ENCODE results near the gene PBX3. TPM values are rescaled to one million over a fixed set of nuclear protein-coding genes. Genes with fewer than 3 reads are reported as not detected.
A peak's percentile ranks its signal among the peaks of the same experiment; 100 is the strongest.

PBX3 gene
- total RNA-seq, 1 experiment from 2014 or later = 8.8 TPM

DNA sequence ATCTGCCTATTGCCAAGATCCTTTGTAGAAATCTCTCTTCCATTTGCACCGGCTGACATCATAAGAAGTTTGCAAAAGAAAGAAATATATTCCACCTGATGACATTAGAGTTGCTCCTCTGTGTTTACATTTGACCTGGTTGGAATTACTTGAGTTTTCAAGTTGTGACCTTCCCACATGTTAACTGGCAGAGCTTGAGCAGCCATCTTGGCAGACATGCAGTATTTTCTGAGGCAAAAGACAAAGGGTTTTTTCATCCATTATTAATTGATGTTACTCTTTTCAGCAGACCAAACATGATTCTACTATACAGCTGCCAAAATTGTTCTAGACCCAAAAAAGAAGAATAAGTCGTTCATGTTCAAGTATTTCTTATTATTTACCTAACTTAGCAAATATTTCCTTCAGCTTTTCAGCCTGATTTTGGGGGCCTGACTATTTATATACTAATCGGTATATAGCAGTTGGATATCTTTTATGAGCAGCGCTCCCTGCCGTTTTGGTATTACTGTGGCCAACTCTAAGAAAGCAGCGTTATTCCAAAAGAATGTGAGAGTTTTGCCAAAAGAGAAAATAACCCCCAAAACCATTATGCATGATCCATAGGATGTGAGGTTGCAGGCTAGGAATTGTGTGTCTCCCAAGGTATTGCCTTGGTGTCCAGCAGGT lies 212.9 kb downstream of the PBX3 start:
- H3K79me2 ChIP-seq (ENCODE audit: low read length) = no peaks in the 10 kb centered on the region
- peak; percentile 15 for DNase-seq
- H2AFZ ChIP-seq (ENCODE audit: low read length) = no peak overlapping the region
- H3K27me3 ChIP-seq (ENCODE audit: low read length) = no peaks in the 10 kb centered on the region
- no peak overlapping the region for H3K27ac ChIP-seq (ENCODE audit: low read length)
- no peaks in the 10 kb centered on the region for H4K20me1 ChIP-seq (ENCODE audit: insufficient read depth, low read depth, low read length)
- no peaks in the 10 kb centered on the region for H3K9me2 ChIP-seq (replicated peaks; ENCODE audit: insufficient read depth, low read length)
- H3K36me3 ChIP-seq (ENCODE audit: insufficient read depth, low read length) = no peaks in the 10 kb centered on the region
- H3K4me3 ChIP-seq (ENCODE audit: low read length) = no peak overlapping the region
- no peak overlapping the region for H3K9ac ChIP-seq (ENCODE audit: low read length)
- no peak overlapping the region for H3K4me2 ChIP-seq (ENCODE audit: low read depth, low read length, poor library complexity, severe bottlenecking)
- no peaks in the 10 kb centered on the region for H3K4me1 ChIP-seq (ENCODE audit: low read length)
- H3K9me3 ChIP-seq (ENCODE audit: low read length) = no peaks in the 10 kb centered on the region

DNA sequence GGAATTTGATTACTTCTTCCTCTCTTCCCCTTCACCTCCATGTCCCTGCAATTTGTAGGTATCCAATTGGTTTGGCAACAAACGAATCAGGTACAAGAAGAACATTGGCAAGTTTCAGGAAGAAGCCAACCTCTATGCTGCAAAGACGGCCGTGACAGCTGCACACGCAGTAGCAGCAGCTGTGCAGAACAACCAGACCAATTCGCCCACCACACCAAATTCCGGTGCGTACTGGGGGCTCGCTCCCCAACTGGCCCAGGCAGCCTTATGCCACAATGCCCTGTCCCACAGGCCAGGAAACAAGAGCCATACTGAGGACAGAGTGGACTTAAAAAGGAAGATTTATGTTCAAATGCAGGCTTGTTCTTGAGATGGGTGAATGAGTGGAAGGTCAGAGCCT lies 213.5 kb downstream of the PBX3 start:
- no peak overlapping the region for H3K27ac ChIP-seq (ENCODE audit: low read length)

GRCh38 chr9:125961072-125961471 lies 213.9 kb downstream of the PBX3 start:
- H3K4me3 ChIP-seq (ENCODE audit: low read length) = no peak overlapping the region
- H3K4me1 ChIP-seq (ENCODE audit: low read length) = no peaks in the 10 kb centered on the region
- H3K27ac ChIP-seq (ENCODE audit: low read length) = no peak overlapping the region
- H3K27me3 ChIP-seq (ENCODE audit: low read length) = no peaks in the 10 kb centered on the region
- H3K9me3 ChIP-seq (ENCODE audit: low read length) = no peaks in the 10 kb centered on the region
- H3K4me2 ChIP-seq (ENCODE audit: low read depth, low read length, poor library complexity, severe bottlenecking) = no peak overlapping the region
- H4K20me1 ChIP-seq (ENCODE audit: insufficient read depth, low read depth, low read length) = no peaks in the 10 kb centered on the region
- H3K9me2 ChIP-seq (replicated peaks; ENCODE audit: insufficient read depth, low read length) = no peaks in the 10 kb centered on the region
- H3K79me2 ChIP-seq (ENCODE audit: low read length) = no peaks in the 10 kb centered on the region
- no peak overlapping the region for H2AFZ ChIP-seq (ENCODE audit: low read length)
- H3K9ac ChIP-seq (ENCODE audit: low read length) = no peak overlapping the region
- H3K36me3 ChIP-seq (ENCODE audit: insufficient read depth, low read length) = no peaks in the 10 kb centered on the region
- DNase-seq = no peak

More for the DNA sequence above, 213.5 kb downstream of the PBX3 start:
- Histone ChIP-seq H3K4me1 (ENCODE audit: low read length) (no peaks in the 10 kb centered on the region), H3K4me2 (ENCODE audit: low read depth, low read length, poor library complexity, severe bottlenecking) (no peak overlapping the region), H3K79me2 (ENCODE audit: low read length) (no peaks in the 10 kb centered on the region), H3K4me3 (ENCODE audit: low read length) (no peak overlapping the region), H3K36me3 (ENCODE audit: insufficient read depth, low read length) (no peaks in the 10 kb centered on the region), H3K27me3 (ENCODE audit: low read length) (no peaks in the 10 kb centered on the region), H4K20me1 (ENCODE audit: insufficient read depth, low read depth, low read length) (no peaks in the 10 kb centered on the region), H2AFZ (ENCODE audit: low read length) (no peak overlapping the region), H3K9ac (ENCODE audit: low read length) (no peak overlapping the region), H3K9me2 (replicated peaks; ENCODE audit: insufficient read depth, low read length) (no peaks in the 10 kb centered on the region), H3K9me3 (ENCODE audit: low read length) (no peaks in the 10 kb centered on the region)
- DNase-seq = no peak

DNA sequence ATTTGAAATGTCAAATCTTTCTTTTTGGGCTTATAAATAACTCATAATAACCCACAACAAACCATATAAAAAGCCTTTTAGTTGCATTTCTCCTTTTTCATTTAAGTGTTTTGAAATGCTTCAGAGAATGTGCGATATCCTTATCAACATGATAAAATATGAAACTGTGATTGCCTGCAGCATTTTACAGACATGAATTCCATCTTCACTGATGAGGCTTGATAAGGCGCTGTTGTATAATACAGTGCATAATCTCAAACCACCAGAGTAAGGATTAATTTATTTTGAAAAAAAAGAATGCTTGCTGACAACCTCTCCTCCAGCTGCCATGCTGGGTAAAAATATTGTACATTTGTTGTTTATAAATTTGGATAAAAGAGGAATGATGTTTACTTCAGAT lies 216.8 kb downstream of the PBX3 start:
- DNase-seq = no peak
- H3K4me2 ChIP-seq (ENCODE audit: low read depth, low read length, poor library complexity, severe bottlenecking) = no peak overlapping the region
- no peaks in the 10 kb centered on the region for H3K79me2 ChIP-seq (ENCODE audit: low read length)
- H4K20me1 ChIP-seq (ENCODE audit: insufficient read depth, low read depth, low read length) = no peaks in the 10 kb centered on the region
- no peak overlapping the region for H3K27ac ChIP-seq (ENCODE audit: low read length)
- H3K9me2 ChIP-seq (replicated peaks; ENCODE audit: insufficient read depth, low read length) = no peaks in the 10 kb centered on the region
- H2AFZ ChIP-seq (ENCODE audit: low read length) = no peak overlapping the region
- H3K4me1 ChIP-seq (ENCODE audit: low read length) = peaks cover 3% of the 10 kb centered on the region
- H3K9ac ChIP-seq (ENCODE audit: low read length) = no peak overlapping the region
- H3K36me3 ChIP-seq (ENCODE audit: insufficient read depth, low read length) = no peaks in the 10 kb centered on the region
- H3K4me3 ChIP-seq (ENCODE audit: low read length) = no peak overlapping the region
- no peaks in the 10 kb centered on the region for H3K27me3 ChIP-seq (ENCODE audit: low read length)
- no peaks in the 10 kb centered on the region for H3K9me3 ChIP-seq (ENCODE audit: low read length)

- no peak overlapping the region for H3K27ac ChIP-seq (ENCODE audit: low read length)
- no peaks in the 10 kb centered on the region for H3K27me3 ChIP-seq (ENCODE audit: low read length)
- H3K9ac ChIP-seq (ENCODE audit: low read length) = no peak overlapping the region
- no peak overlapping the region for H3K4me3 ChIP-seq (ENCODE audit: low read length)
- no peaks in the 10 kb centered on the region for H3K9me3 ChIP-seq (ENCODE audit: low read length)
- H2AFZ ChIP-seq (ENCODE audit: low read length) = no peak overlapping the region
- no peaks in the 10 kb centered on the region for H3K9me2 ChIP-seq (replicated peaks; ENCODE audit: insufficient read depth, low read length)
- H3K4me2 ChIP-seq (ENCODE audit: low read depth, low read length, poor library complexity, severe bottlenecking) = no peak overlapping the region
- no peaks in the 10 kb centered on the region for H4K20me1 ChIP-seq (ENCODE audit: insufficient read depth, low read depth, low read length)
- no peaks in the 10 kb centered on the region for H3K36me3 ChIP-seq (ENCODE audit: insufficient read depth, low read length)
- H3K4me1 ChIP-seq (ENCODE audit: low read length) = peaks cover 11% of the 10 kb centered on the region
- no peaks in the 10 kb centered on the region for H3K79me2 ChIP-seq (ENCODE audit: low read length)
- DNase-seq = no peak
These were observed 217.6 kb downstream of the PBX3 start for GRCh38 chr9:125964702-125965225.

- Histone ChIP-seq H3K9ac (ENCODE audit: low read length) (no peak overlapping the region), H3K9me2 (replicated peaks; ENCODE audit: insufficient read depth, low read length) (no peaks in the 10 kb centered on the region), H3K36me3 (ENCODE audit: insufficient read depth, low read length) (no peaks in the 10 kb centered on the region), H3K4me2 (ENCODE audit: low read depth, low read length, poor library complexity, severe bottlenecking) (no peak overlapping the region), H2AFZ (ENCODE audit: low read length) (no peak overlapping the region), H3K79me2 (ENCODE audit: low read length) (no peaks in the 10 kb centered on the region), H3K9me3 (ENCODE audit: low read length) (no peaks in the 10 kb centered on the region), H4K20me1 (ENCODE audit: insufficient read depth, low read depth, low read length) (no peaks in the 10 kb centered on the region), H3K4me1 (ENCODE audit: low read length) (peaks cover 18% of the 10 kb centered on the region), H3K27ac (ENCODE audit: low read length) (no peak overlapping the region), H3K27me3 (ENCODE audit: low read length) (no peaks in the 10 kb centered on the region), H3K4me3 (ENCODE audit: low read length) (no peak overlapping the region)
- no peak for DNase-seq
These were observed 218.3 kb downstream of the PBX3 start for GRCh38 chr9:125965477-125965876.

- Histone ChIP-seq H3K9me3 (ENCODE audit: low read length) (no peaks in the 10 kb centered on the region), H3K4me3 (ENCODE audit: low read length) (no peak overlapping the region), H3K4me1 (ENCODE audit: low read length) (peaks cover 18% of the 10 kb centered on the region), H3K27me3 (ENCODE audit: low read length) (no peaks in the 10 kb centered on the region), H3K36me3 (ENCODE audit: insufficient read depth, low read length) (no peaks in the 10 kb centered on the region), H4K20me1 (ENCODE audit: insufficient read depth, low read depth, low read length) (no peaks in the 10 kb centered on the region), H3K4me2 (ENCODE audit: low read depth, low read length, poor library complexity, severe bottlenecking) (no peak overlapping the region), H3K27ac (ENCODE audit: low read length) (no peak overlapping the region), H3K79me2 (ENCODE audit: low read length) (no peaks in the 10 kb centered on the region), H3K9ac (ENCODE audit: low read length) (no peak overlapping the region), H3K9me2 (replicated peaks; ENCODE audit: insufficient read depth, low read length) (no peaks in the 10 kb centered on the region), H2AFZ (ENCODE audit: low read length) (no peak overlapping the region)
- DNase-seq = no peak
These were observed 219.3 kb downstream of the PBX3 start for GRCh38 chr9:125966466-125966865.

- no peaks in the 10 kb centered on the region for H4K20me1 ChIP-seq (ENCODE audit: insufficient read depth, low read depth, low read length)
- no peaks in the 10 kb centered on the region for H3K27me3 ChIP-seq (ENCODE audit: low read length)
- H3K9me2 ChIP-seq (replicated peaks; ENCODE audit: insufficient read depth, low read length) = no peaks in the 10 kb centered on the region
- peaks cover 18% of the 10 kb centered on the region for H3K4me1 ChIP-seq (ENCODE audit: low read length)
- H3K4me2 ChIP-seq (ENCODE audit: low read depth, low read length, poor library complexity, severe bottlenecking) = no peak overlapping the region
- no peaks in the 10 kb centered on the region for H3K36me3 ChIP-seq (ENCODE audit: insufficient read depth, low read length)
- no peaks in the 10 kb centered on the region for H3K79me2 ChIP-seq (ENCODE audit: low read length)
- H3K9ac ChIP-seq (ENCODE audit: low read length) = no peak overlapping the region
- H2AFZ ChIP-seq (ENCODE audit: low read length) = no peak overlapping the region
- H3K4me3 ChIP-seq (ENCODE audit: low read length) = no peak overlapping the region
- no peak for DNase-seq
- H3K9me3 ChIP-seq (ENCODE audit: low read length) = no peaks in the 10 kb centered on the region
- H3K27ac ChIP-seq (ENCODE audit: low read length) = no peak overlapping the region
These were observed 220.0 kb downstream of the PBX3 start for GRCh38 chr9:125966959-125967711.

All from Karpas-422 (cell line).